ENCODE results near the gene FIBCD1.
A peak's percentile ranks its signal among the peaks of the same experiment; 100 is the strongest.

The FIBCD1 gene

DNA sequence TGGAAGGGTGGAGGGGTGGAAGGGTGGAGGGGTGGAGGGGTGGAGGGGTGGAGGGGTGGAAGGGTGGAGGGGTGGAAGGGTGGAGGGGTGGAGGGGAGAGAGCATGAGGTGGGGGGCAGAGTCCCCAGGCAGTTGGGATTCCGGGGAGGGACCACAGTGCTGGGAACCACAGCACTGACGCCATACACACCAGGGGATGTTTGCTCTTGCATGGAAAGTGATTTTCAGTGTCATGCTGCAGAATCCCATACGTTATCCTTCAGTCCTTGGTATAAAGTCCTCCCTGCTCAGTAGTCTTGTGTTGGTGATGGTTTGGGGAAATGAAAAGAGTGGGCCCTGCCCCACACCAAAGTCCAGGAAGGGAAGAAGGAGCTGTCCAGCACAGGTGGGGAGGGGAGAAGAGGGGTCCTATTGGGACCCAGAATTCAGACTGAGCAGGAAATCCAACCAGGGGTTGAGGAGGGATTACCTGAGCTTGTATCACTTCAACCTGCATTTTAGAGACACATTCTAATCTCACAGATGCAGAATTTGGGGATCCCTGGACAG lies 5.5 kb upstream of the FIBCD1 start:
- Histone ChIP-seq H3K9me3 (ENCODE audit: control insufficient read depth, low read length) (no peaks in the 10 kb centered on the region), H3K4me3 (ENCODE audit: insufficient read depth, low read depth, low read length) (no peak overlapping the region), H3K27ac (ENCODE audit: insufficient read depth, low read depth, low read length, poor library complexity, severe bottlenecking) (no peak overlapping the region), H3K36me3 (ENCODE audit: control insufficient read depth, insufficient read depth, low read length) (no peaks in the 10 kb centered on the region), H3K27me3 (ENCODE audit: control insufficient read depth, insufficient read depth, low read length, poor library complexity, severe bottlenecking) (peaks cover 31% of the 10 kb centered on the region), H3K4me1 (ENCODE audit: control insufficient read depth, insufficient read depth, low read length) (no peaks in the 10 kb centered on the region)
- WGBS, 2 experiments, result 54 to 55% methylated on average over 3 of the region's 3 CpGs

DNA sequence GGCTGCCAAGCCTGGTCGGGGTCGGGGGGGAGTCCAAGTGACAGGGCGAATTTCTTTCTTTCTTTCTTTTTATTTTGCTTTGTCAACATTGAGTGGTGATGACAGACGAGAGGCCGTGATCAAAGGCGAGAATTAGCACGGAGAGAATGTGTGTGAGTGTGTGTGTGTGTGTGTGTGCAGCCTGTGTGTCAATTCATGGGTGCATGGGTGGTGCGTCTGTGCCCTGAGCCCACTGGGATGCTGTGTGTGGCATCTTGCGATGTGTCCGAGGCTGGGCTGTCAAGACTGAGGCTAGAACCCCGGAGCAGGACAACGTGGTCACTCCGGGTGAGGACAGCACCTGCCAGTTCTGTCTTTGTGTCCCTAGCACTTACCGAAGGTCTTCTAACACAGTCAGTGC lies 4.7 kb upstream of the FIBCD1 start:
- H3K27me3 ChIP-seq (ENCODE audit: control insufficient read depth, insufficient read depth, low read length, poor library complexity, severe bottlenecking), result peaks cover 39% of the 10 kb centered on the region
- no peak overlapping the region for H3K27ac ChIP-seq (ENCODE audit: insufficient read depth, low read depth, low read length, poor library complexity, severe bottlenecking)
- 79 to 83% methylated on average over 14 of the region's 14 CpGs for WGBS, 2 experiments

DNA sequence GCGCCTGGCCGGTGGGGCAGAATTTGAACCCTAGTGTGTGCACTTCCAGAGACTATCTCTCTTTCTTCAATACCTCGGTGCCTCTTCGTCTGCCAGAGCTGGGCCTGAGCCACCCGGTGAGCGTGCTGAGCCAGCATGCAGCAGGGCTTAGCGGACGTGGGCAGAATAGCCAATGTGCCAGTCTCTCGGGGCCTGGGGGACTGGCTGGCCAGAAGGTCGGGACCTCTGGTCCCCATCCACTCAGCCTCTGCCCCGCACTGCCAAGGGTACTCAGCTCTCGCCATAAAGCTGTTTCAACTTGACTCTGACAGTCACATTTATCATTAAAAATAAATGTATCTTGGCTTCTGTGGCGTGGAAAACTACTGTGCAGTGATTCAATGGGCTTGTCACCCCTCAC lies 4.2 kb upstream of the FIBCD1 start:
- Histone ChIP-seq H3K4me3 (ENCODE audit: insufficient read depth, low read depth, low read length) (no peak overlapping the region), H3K27ac (ENCODE audit: insufficient read depth, low read depth, low read length, poor library complexity, severe bottlenecking) (no peak overlapping the region), H3K36me3 (ENCODE audit: control insufficient read depth, insufficient read depth, low read length) (no peaks in the 10 kb centered on the region), H3K9me3 (ENCODE audit: control insufficient read depth, low read length) (no peaks in the 10 kb centered on the region), H3K27me3 (ENCODE audit: control insufficient read depth, insufficient read depth, low read length, poor library complexity, severe bottlenecking) (peaks cover 44% of the 10 kb centered on the region), H3K4me1 (ENCODE audit: control insufficient read depth, insufficient read depth, low read length) (peaks cover 2% of the 10 kb centered on the region)
- 89 to 90% methylated on average over 13 of the region's 13 CpGs for WGBS, 2 experiments

More for the DNA sequence above, 4.7 kb upstream of the FIBCD1 start:
- H3K4me3 ChIP-seq (ENCODE audit: insufficient read depth, low read depth, low read length), result no peak overlapping the region
- H3K9me3 ChIP-seq (ENCODE audit: control insufficient read depth, low read length), result no peaks in the 10 kb centered on the region
- no peaks in the 10 kb centered on the region for H3K4me1 ChIP-seq (ENCODE audit: control insufficient read depth, insufficient read depth, low read length)
- no peaks in the 10 kb centered on the region for H3K36me3 ChIP-seq (ENCODE audit: control insufficient read depth, insufficient read depth, low read length)

DNA sequence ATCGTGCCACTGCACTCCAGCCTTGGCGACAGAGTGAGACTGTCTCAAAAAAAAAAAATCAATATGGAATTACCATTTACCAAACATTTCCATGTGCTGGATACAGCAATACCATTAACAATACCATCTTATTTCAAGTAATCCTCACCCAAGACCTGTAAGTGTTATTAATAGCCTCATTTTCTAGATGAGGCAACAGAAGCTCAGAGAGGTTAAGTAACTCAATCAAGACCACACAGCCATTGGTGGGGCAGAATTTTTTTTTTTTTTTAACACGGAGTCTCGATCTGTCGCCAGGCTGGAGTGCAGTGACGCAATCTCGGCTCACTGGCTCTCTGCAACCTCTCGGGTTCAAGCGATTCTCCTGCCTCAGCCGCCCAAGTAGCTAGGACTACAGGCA lies 3.6 kb upstream of the FIBCD1 start:
- Histone ChIP-seq H3K27ac (ENCODE audit: insufficient read depth, low read depth, low read length, poor library complexity, severe bottlenecking) (no peak overlapping the region), H3K4me1 (ENCODE audit: control insufficient read depth, insufficient read depth, low read length) (peaks cover 6% of the 10 kb centered on the region), H3K27me3 (ENCODE audit: control insufficient read depth, insufficient read depth, low read length, poor library complexity, severe bottlenecking) (peaks cover 50% of the 10 kb centered on the region), H3K36me3 (ENCODE audit: control insufficient read depth, insufficient read depth, low read length) (no peaks in the 10 kb centered on the region), H3K4me3 (ENCODE audit: insufficient read depth, low read depth, low read length) (no peak overlapping the region), H3K9me3 (ENCODE audit: control insufficient read depth, low read length) (no peaks in the 10 kb centered on the region)
- 90 to 93% methylated on average over 10 of the region's 10 CpGs for WGBS, 2 experiments

- H3K27ac ChIP-seq (ENCODE audit: insufficient read depth, low read depth, low read length, poor library complexity, severe bottlenecking), result no peak overlapping the region
- H3K27me3 ChIP-seq (ENCODE audit: control insufficient read depth, insufficient read depth, low read length, poor library complexity, severe bottlenecking), result peaks cover 56% of the 10 kb centered on the region
- no peaks in the 10 kb centered on the region for H3K36me3 ChIP-seq (ENCODE audit: control insufficient read depth, insufficient read depth, low read length)
- no peak overlapping the region for H3K4me3 ChIP-seq (ENCODE audit: insufficient read depth, low read depth, low read length)
- 91 to 92% methylated on average over 6 of the region's 6 CpGs for WGBS, 2 experiments
- H3K4me1 ChIP-seq (ENCODE audit: control insufficient read depth, insufficient read depth, low read length), result peaks cover 6% of the 10 kb centered on the region
- H3K9me3 ChIP-seq (ENCODE audit: control insufficient read depth, low read length), result no peaks in the 10 kb centered on the region
Measured at GRCh38 chr9:130942084-130942483, 3.0 kb upstream of the FIBCD1 start.

DNA sequence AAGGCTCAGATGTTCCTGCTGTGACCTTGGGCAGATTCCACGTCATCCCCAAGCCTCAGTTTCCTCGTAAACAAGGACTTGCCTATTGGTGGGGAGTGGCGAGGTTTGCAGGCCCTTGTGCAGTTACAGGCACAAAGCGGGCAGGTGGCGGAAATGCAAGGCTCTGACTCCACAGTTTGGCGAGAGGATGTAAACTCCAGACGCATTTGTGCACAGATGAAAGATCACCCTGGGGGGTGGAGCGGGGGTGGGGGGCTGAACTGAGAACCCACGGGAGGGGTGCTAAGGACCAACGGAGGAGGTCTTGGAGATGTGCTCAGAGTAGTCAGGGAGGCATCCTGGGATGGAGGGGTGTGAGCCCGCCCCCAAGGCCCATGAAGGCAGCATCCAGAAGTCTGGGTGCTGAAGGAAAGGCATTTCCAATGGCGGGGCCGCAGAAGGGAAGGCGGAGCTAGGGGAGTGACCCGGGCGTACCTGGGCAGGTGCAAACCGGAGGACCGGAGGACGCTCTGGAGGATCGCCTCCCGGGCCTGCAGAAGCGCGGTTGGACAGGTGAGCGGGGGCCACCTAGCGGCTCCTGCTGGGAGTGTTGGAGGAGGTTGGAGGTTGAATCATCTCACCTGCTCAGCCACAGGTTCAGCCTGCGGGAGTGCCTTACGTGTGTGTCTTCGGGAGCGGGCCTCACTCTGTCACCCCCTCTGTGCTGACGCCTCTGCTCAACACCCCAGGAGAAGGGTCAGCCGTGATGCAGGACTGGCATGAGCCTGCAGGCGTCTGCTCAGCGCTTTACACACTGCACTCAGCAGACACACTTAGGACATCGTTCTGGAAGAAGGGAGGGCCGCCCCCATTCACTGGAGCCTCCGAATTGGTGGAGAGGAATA lies 1.9 kb upstream of the FIBCD1 start:
- Histone ChIP-seq H3K4me1 (ENCODE audit: control insufficient read depth, insufficient read depth, low read length) (peaks cover 16% of the 10 kb centered on the region), H3K9me3 (ENCODE audit: control insufficient read depth, low read length) (no peaks in the 10 kb centered on the region), H3K4me3 (ENCODE audit: insufficient read depth, low read depth, low read length) (no peak overlapping the region), H3K36me3 (ENCODE audit: control insufficient read depth, insufficient read depth, low read length) (no peaks in the 10 kb centered on the region), H3K27me3 (ENCODE audit: control insufficient read depth, insufficient read depth, low read length, poor library complexity, severe bottlenecking) (peaks cover 60% of the 10 kb centered on the region), H3K27ac (ENCODE audit: insufficient read depth, low read depth, low read length, poor library complexity, severe bottlenecking) (no peak overlapping the region)
- WGBS, 2 experiments, result 14 to 17% methylated on average over 36 of the region's 36 CpGs

GRCh38 chr9:130940027-130940549 lies 1.0 kb upstream of the FIBCD1 start:
- 4% methylated on average over 32 of the region's 32 CpGs for WGBS, 2 experiments
- H3K9me3 ChIP-seq (ENCODE audit: control insufficient read depth, low read length), result no peaks in the 10 kb centered on the region
- peaks cover 60% of the 10 kb centered on the region for H3K27me3 ChIP-seq (ENCODE audit: control insufficient read depth, insufficient read depth, low read length, poor library complexity, severe bottlenecking)
- H3K4me1 ChIP-seq (ENCODE audit: control insufficient read depth, insufficient read depth, low read length), result peaks cover 19% of the 10 kb centered on the region
- no peaks in the 10 kb centered on the region for H3K36me3 ChIP-seq (ENCODE audit: control insufficient read depth, insufficient read depth, low read length)
- H3K27ac ChIP-seq (ENCODE audit: insufficient read depth, low read depth, low read length, poor library complexity, severe bottlenecking), result no peak overlapping the region
- H3K4me3 ChIP-seq (ENCODE audit: insufficient read depth, low read depth, low read length), result no peak overlapping the region

DNA sequence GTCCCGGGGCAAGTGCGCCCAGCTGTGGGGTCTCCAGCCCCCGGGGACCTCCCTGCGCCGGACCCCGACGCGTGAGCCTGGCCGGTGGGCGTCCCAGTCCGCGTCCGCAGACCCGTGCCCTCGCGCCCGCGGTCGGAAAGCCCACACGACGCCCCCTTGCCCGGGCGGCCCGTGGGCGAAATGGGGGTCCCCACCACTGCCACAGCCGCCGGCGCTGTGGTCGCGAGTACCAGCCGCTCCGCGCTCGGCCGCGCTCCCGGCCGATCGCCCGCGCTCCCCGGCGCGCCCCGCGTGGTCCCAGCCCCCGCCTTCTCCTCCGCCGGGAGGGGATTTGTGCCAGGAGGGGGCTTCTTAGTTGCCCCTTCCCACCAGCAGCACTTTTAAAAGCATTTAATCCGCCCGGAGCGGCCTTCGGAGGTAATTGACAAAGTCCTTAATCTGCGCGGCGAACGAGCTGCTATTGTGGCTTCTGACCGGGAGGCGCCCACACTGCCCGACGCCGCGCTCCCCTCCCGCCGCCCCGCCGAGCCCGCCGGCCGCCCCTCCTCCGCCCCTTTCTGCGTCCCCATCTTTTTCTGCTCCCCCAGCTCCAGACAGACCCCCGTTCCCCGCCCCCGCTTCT lies 469 bp upstream of the FIBCD1 start:
- Histone ChIP-seq H3K27ac (ENCODE audit: insufficient read depth, low read depth, low read length, poor library complexity, severe bottlenecking) (no peak overlapping the region), H3K4me3 (ENCODE audit: insufficient read depth, low read depth, low read length) (peak overlapping the region; percentile 50), H3K27me3 (ENCODE audit: control insufficient read depth, insufficient read depth, low read length, poor library complexity, severe bottlenecking) (peaks cover 60% of the 10 kb centered on the region), H3K9me3 (ENCODE audit: control insufficient read depth, low read length) (no peaks in the 10 kb centered on the region), H3K36me3 (ENCODE audit: control insufficient read depth, insufficient read depth, low read length) (no peaks in the 10 kb centered on the region), H3K4me1 (ENCODE audit: control insufficient read depth, insufficient read depth, low read length) (peaks cover 19% of the 10 kb centered on the region)
- 0% methylated on average over 73 to 75 of the region's 75 CpGs for WGBS, 2 experiments

DNA sequence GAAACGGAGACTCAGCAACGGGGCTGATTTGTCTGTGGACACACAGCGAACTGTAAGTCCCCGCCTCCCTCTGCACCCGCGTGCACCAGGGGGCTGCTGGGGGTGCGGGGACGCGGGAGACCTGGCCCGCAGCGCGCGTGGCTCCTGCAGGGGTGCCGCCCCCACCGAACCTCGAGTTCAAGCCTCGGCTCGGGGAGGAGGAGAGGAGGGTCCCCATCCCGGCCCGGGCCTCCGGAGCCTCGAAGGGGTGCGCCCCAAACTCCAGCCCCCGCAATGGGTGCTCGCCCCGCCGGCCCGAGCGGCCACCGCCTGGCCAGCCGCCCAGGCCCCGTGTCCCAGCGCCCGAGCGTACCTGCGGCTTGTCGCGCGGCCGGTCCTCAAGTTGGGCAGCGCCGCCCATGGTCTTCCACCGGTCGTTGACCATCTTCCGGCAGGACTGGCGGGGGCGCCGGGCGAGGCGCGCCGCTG lies 829 bp downstream of the FIBCD1 start:
- peaks cover 70% of the 10 kb centered on the region for H3K27me3 ChIP-seq (ENCODE audit: control insufficient read depth, insufficient read depth, low read length, poor library complexity, severe bottlenecking)
- H3K9me3 ChIP-seq (ENCODE audit: control insufficient read depth, low read length), result no peaks in the 10 kb centered on the region
- H3K27ac ChIP-seq (ENCODE audit: insufficient read depth, low read depth, low read length, poor library complexity, severe bottlenecking), result no peak overlapping the region
- no peaks in the 10 kb centered on the region for H3K36me3 ChIP-seq (ENCODE audit: control insufficient read depth, insufficient read depth, low read length)
- peak overlapping the region; percentile 50 for H3K4me3 ChIP-seq (ENCODE audit: insufficient read depth, low read depth, low read length)
- 5 to 6% methylated on average over 52 of the region's 52 CpGs for WGBS, 2 experiments
- peaks cover 21% of the 10 kb centered on the region for H3K4me1 ChIP-seq (ENCODE audit: control insufficient read depth, insufficient read depth, low read length)
